ENCODE results near the gene ELP5. TPM values are rescaled to one million over a fixed set of nuclear protein-coding genes. Genes with fewer than 3 reads are reported as not detected.

ELP5 gene
- polyA plus RNA-seq, 1 of the 3 experiments (the other 2 are of a cell fraction), result 45.4 TPM

DNA sequence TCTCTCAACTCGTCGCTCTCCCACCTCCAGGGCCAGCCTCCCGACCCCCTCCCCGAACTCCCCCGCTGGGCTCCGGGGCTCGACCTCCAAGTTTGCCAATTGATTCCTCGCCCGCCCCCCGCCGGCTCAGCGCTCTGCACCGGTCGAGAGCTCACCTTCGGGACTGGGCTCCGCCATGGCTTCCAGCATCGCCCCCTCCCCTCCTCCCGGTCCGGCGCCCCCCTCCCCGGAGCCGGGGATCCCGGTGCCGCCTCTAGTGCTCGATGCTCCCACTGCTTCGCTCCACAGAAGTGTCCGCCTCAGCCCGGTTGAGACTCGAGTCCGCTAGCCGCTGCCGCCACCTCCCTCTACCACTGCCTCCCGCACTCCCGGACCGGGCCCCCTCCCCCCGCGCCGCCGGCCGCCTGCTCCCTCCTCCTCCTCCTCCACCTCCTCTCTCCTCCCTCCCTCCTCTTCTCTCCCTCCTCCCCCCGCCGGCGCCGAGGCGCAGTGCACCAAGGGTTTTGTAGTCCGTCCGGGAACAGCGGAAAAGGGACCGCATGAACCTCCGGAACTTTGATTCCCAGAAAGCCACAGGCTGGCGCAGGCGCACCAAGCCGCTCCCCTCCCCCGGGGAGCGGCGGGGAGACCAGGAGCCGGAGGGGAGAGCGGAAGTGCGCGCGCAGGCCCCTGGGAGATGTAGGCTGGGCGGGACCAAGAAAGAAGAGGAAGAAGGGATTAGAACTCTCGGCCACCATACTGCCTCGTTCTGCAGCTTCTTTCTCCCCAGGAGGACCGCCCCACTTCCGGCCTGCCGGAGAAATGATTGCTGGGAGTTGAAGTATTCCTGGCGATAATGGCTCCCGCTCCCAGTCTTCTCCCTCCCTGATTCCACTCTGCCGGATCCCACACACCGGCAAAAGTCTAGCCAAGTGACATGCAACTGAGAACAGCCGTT is 12.7 kb upstream of the ELP5 start, which contains the start of gene PHF23 (continued):
- TF ChIP-seq EZH2phosphoT487 (IDR thresholded peaks at IDR 0.05; ENCODE audit: borderline replicate concordance, low read depth) (no peak), POLR2AphosphoS5 (IDR thresholded peaks at IDR 0.05; ENCODE audit: low read depth, low read length) (peak; percentile 56; the same call in 1 of the 2 replicates), FOSL2 (IDR thresholded peaks at IDR 0.05; ENCODE audit: borderline replicate concordance, low read depth) (no peak), NRF1 (IDR thresholded peaks at IDR 0.05; ENCODE audit: low read depth, low read length) (peak; percentile 98)
- TF ChIP-seq, protein P1, sequence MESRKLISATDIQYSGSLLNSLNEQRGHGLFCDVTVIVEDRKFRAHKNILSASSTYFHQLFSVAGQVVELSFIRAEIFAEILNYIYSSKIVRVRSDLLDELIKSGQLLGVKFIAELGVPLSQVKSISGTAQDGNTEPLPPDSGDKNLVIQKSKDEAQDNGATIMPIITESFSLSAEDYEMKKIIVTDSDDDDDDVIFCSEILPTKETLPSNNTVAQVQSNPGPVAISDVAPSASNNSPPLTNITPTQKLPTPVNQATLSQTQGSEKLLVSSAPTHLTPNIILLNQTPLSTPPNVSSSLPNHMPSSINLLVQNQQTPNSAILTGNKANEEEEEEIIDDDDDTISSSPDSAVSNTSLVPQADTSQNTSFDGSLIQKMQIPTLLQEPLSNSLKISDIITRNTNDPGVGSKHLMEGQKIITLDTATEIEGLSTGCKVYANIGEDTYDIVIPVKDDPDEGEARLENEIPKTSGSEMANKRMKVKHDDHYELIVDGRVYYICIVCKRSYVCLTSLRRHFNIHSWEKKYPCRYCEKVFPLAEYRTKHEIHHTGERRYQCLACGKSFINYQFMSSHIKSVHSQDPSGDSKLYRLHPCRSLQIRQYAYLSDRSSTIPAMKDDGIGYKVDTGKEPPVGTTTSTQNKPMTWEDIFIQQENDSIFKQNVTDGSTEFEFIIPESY (IDR thresholded peaks at IDR 0.05; ENCODE audit: borderline replicate concordance, low read depth), result peak; percentile 57; the same call in 1 of the 2 replicates

- no peaks in the 10 kb centered on the region for H3K27me3 ChIP-seq (ENCODE audit: insufficient read depth)
- peaks cover 59% of the 10 kb centered on the region for H3F3A ChIP-seq (replicated peaks; ENCODE audit: insufficient read depth)
- H3K9me2 ChIP-seq, result no peaks in the 10 kb centered on the region
- H3K4me3 ChIP-seq (ENCODE audit: low read depth in 2 of 2, low read length in 1 of 2), result peak overlapping the region; percentile 36 to 80; a peak in 3 of 4 replicates
- no peak overlapping the region for H2AFZ ChIP-seq (ENCODE audit: low read depth)
- H3K27ac ChIP-seq (ENCODE audit: low read depth in 2 of 2, low read length in 1 of 2), result peak overlapping the region; percentile 20 to 99; a peak in 3 of 4 replicates
- ChIA-PET POLR2A (interaction anchor here (1.0 to 1.6 kb wide), 4 partner anchors 9 to 89 kb away, joined by 3 to 7 read pairs (median 3); partner anchors contain the start of genes ACADVL, CTDNEP1, DLG4 and ELP5), CTCF (interaction anchor here (0.7 to 5.6 kb wide), 3 partner anchors 20 to 56 kb away, joined by 4 to 35 read pairs (median 26); partner anchors contain the start of genes ACADVL and DLG4)
- H3K9me3 ChIP-seq, result no peaks in the 10 kb centered on the region
- H3K4me1 ChIP-seq (ENCODE audit: control insufficient read depth in 1 of 2, insufficient read depth in 2 of 2, low read depth in 1 of 2, low read length in 1 of 2), result peaks cover 28 to 33% of the 10 kb centered on the region in 2 experiments
- DNase-seq, result no peak
- H3K9ac ChIP-seq, result peak overlapping the region; percentile 97; the same call in 1 of the 2 replicates
- peaks cover 28 to 46% of the 10 kb centered on the region in 2 experiments for H3K36me3 ChIP-seq (replicated peaks in 1 of 2; ENCODE audit: control insufficient read depth in 1 of 2, insufficient read depth in 2 of 2, low read length in 1 of 2)
- peaks cover 7% of the 10 kb centered on the region; the same call in 1 of the 2 replicates for H4K20me1 ChIP-seq (ENCODE audit: insufficient read depth)
- H3K79me2 ChIP-seq (ENCODE audit: insufficient read depth), result peaks cover 66% of the 10 kb centered on the region
- no peak for TF ChIP-seq NFIC (IDR thresholded peaks at IDR 0.05; ENCODE audit: borderline replicate concordance)
- no peak for TF ChIP-seq YY1 (IDR thresholded peaks at IDR 0.05; ENCODE audit: low read depth)
- no peak for TF ChIP-seq SMC3 (IDR thresholded peaks at IDR 0.05; ENCODE audit: low read depth, low read length)
- no peak for TF ChIP-seq TEAD4 (IDR thresholded peaks at IDR 0.05; ENCODE audit: borderline replicate concordance, insufficient read depth)
- TF ChIP-seq TCF12 (IDR thresholded peaks at IDR 0.05), result no peak
- TF ChIP-seq RAD21 (IDR thresholded peaks at IDR 0.05; ENCODE audit: low read length), result no peak
- TF ChIP-seq FOSL2 (IDR thresholded peaks at IDR 0.05; ENCODE audit: borderline replicate concordance, low read depth), result no peak
- TF ChIP-seq RCOR1 (IDR thresholded peaks at IDR 0.05; ENCODE audit: low read length), result no peak
- peak overlapping the region; percentile 79 for H3K4me2 ChIP-seq
- 37% methylated on average over 4 of the region's 4 CpGs for WGBS (ENCODE audit: low lambda C conversion rate)
Measured at GRCh38 chr17:7240375-7240774, 11.6 kb upstream of the ELP5 start.

Measured in SK-N-SH (cell line).